SK-N-SH treated with all-trans-retinoic acid at 6 μM for 48 hours (cell line): ENCODE data around the gene DYNC1LI1.

Experiments
- BACH2 ChIP-seq: fragments of 250-450 bp; sonication (Bioruptor Pico); IDR thresholded peaks from 2 replicates; pipeline ENCODE4 v1.9.0; 2021; ENCODE audit warnings: mild to moderate bottlenecking, borderline replicate concordance
- GLIS3 ChIP-seq: fragments of 250-450 bp; sonication (Bioruptor Pico); IDR thresholded peaks from 2 replicates; pipeline ENCODE4 v1.5.0; 2020; ENCODE audit warnings: mild to moderate bottlenecking, moderate library complexity
- ISL1 ChIP-seq: fragments of 250-450 bp; sonication (Bioruptor Pico); IDR thresholded peaks from 2 replicates; pipeline ENCODE4 v2.1.2; 2022; ENCODE audit warnings: mild to moderate bottlenecking, moderate library complexity
- SNAI2 ChIP-seq: fragments of 250-450 bp; sonication (Bioruptor Pico); IDR thresholded peaks from 2 replicates; pipeline ENCODE4 v1.5.0; 2020; ENCODE audit warnings: mild to moderate bottlenecking, moderate library complexity
- TSHZ2 ChIP-seq: fragments of 250-450 bp; sonication (Bioruptor Pico); IDR thresholded peaks from 2 replicates; pipeline ENCODE4 v1.5.0; 2020; ENCODE audit warnings: mild to moderate bottlenecking, moderate library complexity
- ZFP3 ChIP-seq: fragments of 250-450 bp; sonication (Bioruptor Pico); IDR thresholded peaks from 2 replicates; pipeline ENCODE4 v1.5.0; 2020; ENCODE audit warnings: mild to moderate bottlenecking, moderate library complexity
- ZNF70 ChIP-seq: fragments of 450-650 bp; formaldehyde crosslinking; IDR thresholded peaks from 2 replicates; pipeline ENCODE4 v1.5.0; 2020; ENCODE audit warnings: mild to moderate bottlenecking, moderate library complexity
- TF ChIP-seq, protein P1 (sequence below): fragments of 250-450 bp; sonication (Bioruptor Pico); IDR thresholded peaks from 2 replicates; pipeline ENCODE4 v1.8.0; 2020; ENCODE audit warnings: mild to moderate bottlenecking, moderate library complexity, borderline replicate concordance

DNA sequence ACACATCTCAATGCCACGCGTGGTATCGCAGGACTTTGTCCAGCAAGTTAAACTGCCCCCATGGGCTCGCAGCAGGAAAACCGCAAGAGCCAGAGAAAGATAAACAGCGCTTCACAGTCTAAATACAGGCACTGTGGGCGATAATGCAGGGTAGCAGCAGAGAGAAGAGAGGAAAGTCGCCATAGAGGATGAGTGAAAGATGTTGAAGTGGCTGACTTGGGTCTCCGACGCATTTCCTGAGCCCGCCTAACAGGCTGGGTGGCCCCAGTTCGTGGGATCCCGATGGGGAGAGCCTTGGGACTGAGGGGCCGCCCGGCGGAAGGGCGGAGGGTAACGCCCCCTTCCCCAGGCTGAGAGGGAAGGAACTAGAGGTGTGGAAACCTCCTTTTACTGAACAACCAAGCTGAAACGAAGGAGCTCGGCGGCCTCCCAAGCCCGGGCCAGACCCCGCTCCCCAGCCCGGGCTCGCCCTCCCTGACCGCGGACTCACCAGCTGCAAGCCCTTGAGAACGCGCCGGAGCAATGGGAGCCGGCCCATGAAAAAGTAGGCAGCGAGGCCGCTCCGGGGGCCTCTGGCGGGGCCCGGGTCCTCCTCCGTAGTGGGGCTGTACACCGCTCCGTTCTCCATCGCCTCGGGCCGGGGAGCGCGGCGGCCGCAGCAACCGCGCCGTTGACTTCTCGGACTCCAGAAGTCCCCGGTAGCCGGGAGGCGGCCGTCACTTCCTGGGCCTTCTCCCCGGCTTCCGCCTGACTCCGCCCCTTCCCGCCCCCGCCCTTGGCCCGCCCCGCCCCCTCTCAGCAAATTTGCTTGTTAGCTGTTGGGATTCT, 68.3 kb downstream of the DYNC1LI1 start, which contains the start of gene CMTM6:
- TF ChIP-seq ZFP3 (no peak), TSHZ2 (CRISPR knock-in tag) (no peak), SNAI2 (CRISPR knock-in tag) (no peak), ZNF70 (no peak), ISL1 (no peak), BACH2 (CRISPR knock-in tag) (no peak), GLIS3 (CRISPR knock-in tag) (no peak)
- TF ChIP-seq, protein P1, sequence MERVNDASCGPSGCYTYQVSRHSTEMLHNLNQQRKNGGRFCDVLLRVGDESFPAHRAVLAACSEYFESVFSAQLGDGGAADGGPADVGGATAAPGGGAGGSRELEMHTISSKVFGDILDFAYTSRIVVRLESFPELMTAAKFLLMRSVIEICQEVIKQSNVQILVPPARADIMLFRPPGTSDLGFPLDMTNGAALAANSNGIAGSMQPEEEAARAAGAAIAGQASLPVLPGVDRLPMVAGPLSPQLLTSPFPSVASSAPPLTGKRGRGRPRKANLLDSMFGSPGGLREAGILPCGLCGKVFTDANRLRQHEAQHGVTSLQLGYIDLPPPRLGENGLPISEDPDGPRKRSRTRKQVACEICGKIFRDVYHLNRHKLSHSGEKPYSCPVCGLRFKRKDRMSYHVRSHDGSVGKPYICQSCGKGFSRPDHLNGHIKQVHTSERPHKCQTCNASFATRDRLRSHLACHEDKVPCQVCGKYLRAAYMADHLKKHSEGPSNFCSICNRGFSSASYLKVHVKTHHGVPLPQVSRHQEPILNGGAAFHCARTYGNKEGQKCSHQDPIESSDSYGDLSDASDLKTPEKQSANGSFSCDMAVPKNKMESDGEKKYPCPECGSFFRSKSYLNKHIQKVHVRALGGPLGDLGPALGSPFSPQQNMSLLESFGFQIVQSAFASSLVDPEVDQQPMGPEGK (CRISPR knock-in tag): no peak
